SJSA1 (cell line): ENCODE results near the gene MRC2. TPM values are rescaled to one million over a fixed set of nuclear protein-coding genes. Genes with fewer than 3 reads are reported as not detected.
A peak's percentile ranks its signal among the peaks of the same experiment; 100 is the strongest.

Experiments used
- DNase-seq, 2 experiments: peaks; one replicate each; pipeline ENCODE4 v3.0.0-alpha.2; 2015 to 2020; ENCODE audit warnings: low spot score in 2 of 2, low read depth in 1 of 2
- H3K27ac ChIP-seq: fragments of 250-450 bp; sonication (Bioruptor Pico); 2 replicates; pipeline ENCODE4 v1.5.1; 2020; ENCODE audit warnings: mild to moderate bottlenecking, moderate library complexity
- H3K27me3 ChIP-seq: fragments of 250-450 bp; sonication (Bioruptor Pico); replicated peaks from 2 replicates; pipeline ENCODE4 v1.5.1; 2020; ENCODE audit warnings: mild to moderate bottlenecking, moderate library complexity
- H3K36me3 ChIP-seq: fragments of 250-450 bp; sonication (Bioruptor Pico); 2 replicates; pipeline ENCODE4 v1.5.1; 2020; ENCODE audit warnings: mild to moderate bottlenecking
- H3K4me1 ChIP-seq: fragments of 250-450 bp; sonication (Bioruptor Pico); replicated peaks from 2 replicates; pipeline ENCODE4 v1.6.1; 2021; ENCODE audit warnings: mild to moderate bottlenecking
- H3K4me3 ChIP-seq: fragments of 250-450 bp; sonication (Bioruptor Pico); 2 replicates; pipeline ENCODE4 v1.5.1; 2020; ENCODE audit warnings: mild to moderate bottlenecking
- H3K9me3 ChIP-seq: fragments of 250-450 bp; sonication (Bioruptor Pico); replicated peaks from 2 replicates; pipeline ENCODE4 v1.5.1; 2020; ENCODE audit warnings: mild to moderate bottlenecking
- total RNA-seq: library from RNA; depleted of rRNA; stranded (reverse); fragments of >200 nt; shearing (Covaris generic); gene quantifications from 2 replicates; pipeline ENCODE4 v1.2.3, GENCODE V29; 2014

Gene MRC2
- total RNA-seq, 1 experiment from 2014 or later: 202 TPM

GRCh38 chr17:62653826-62654761, 26.6 kb downstream of the MRC2 start:
- Histone ChIP-seq H3K9me3 (no peaks in the 10 kb centered on the region), H3K4me1 (peaks cover 46% of the 10 kb centered on the region), H3K27ac (peak overlapping the region; percentile 88), H3K4me3 (no peak overlapping the region), H3K36me3 (peaks cover 28% of the 10 kb centered on the region), H3K27me3 (no peaks in the 10 kb centered on the region)
- peak in 1 of 2 experiments; percentile 71 for DNase-seq

DNA sequence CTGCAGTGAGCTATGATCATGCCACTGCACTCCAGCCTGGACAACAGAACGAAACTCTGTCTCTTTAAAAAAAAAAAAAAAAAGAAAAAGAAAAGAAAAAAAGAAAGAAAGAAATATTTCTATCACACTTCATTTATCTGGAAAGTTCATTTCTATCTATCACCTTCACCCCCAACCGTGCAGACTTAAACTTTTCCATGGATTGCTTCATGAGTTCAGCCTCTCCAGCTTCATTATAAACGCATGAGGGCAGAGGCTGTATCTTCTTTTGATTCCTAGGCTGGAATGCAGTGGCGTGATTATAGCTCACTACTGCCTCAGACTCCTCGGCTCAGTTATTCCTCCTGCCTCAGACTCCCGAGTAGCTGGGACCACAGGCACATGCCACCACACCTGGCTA, 28.2 kb downstream of the MRC2 start:
- H3K9me3 ChIP-seq: peaks cover 4% of the 10 kb centered on the region; the same call in 1 of the 2 replicates
- DNase-seq: no peak
- H3K4me3 ChIP-seq: no peak overlapping the region
- H3K27me3 ChIP-seq: no peaks in the 10 kb centered on the region
- peaks cover 29% of the 10 kb centered on the region for H3K36me3 ChIP-seq
- peaks cover 46% of the 10 kb centered on the region for H3K4me1 ChIP-seq
- no peak overlapping the region for H3K27ac ChIP-seq

DNA sequence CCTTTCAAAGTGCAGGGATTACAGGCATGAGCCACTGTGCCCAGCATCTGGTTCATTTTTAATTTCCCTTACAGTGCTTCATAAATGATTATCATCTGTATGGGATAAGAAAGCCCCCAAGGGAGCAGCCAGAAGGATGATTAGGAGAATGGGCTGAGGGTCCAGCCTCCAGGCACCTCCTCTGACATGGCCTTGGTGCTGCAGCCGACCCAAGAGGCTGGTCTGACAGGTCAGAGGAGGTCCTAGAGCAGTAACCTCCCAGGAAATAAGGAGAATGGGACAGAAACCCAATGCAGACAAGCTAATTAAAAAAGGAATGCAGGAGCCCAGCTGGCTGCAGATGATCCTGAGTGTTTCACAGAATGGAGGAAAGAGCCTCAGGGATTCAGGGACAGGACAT, 29.0 kb downstream of the MRC2 start:
- H3K4me3 ChIP-seq: no peak overlapping the region
- no peak overlapping the region for H3K27ac ChIP-seq
- peaks cover 4% of the 10 kb centered on the region; the same call in 1 of the 2 replicates for H3K9me3 ChIP-seq
- H3K4me1 ChIP-seq: peaks cover 42% of the 10 kb centered on the region
- no peak for DNase-seq
- peaks cover 29% of the 10 kb centered on the region for H3K36me3 ChIP-seq
- no peaks in the 10 kb centered on the region for H3K27me3 ChIP-seq

- H3K4me1 ChIP-seq: peaks cover 35% of the 10 kb centered on the region
- H3K27ac ChIP-seq: no peak overlapping the region
- peaks cover 4% of the 10 kb centered on the region; the same call in 1 of the 2 replicates for H3K9me3 ChIP-seq
- no peaks in the 10 kb centered on the region for H3K27me3 ChIP-seq
- no peak overlapping the region for H3K4me3 ChIP-seq
- no peak for DNase-seq
- peaks cover 27% of the 10 kb centered on the region for H3K36me3 ChIP-seq
Observed at GRCh38 chr17:62657145-62657665, 29.7 kb downstream of the MRC2 start.

DNA sequence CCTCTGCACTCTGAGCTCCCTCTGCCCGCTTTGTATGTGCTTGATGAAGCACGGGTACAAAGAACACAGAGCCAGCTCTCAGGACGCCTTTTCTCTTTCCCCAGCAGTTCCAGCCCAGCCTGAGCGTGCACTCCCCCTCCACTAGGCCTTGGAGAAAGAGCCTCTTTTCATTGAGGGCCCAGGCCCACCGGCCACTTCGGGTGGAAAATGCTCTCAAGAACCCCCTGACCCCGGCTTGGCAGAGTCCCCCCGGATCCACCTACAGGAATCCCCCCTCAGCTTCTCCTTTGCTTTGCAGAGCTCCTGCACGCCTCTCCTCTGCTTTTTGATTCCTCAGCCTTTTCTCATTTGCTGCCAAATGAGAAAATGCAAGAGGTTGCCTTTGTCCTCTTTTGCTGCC, 30.2 kb downstream of the MRC2 start:
- Histone ChIP-seq H3K27ac (no peak overlapping the region), H3K27me3 (no peaks in the 10 kb centered on the region), H3K4me3 (no peak overlapping the region), H3K4me1 (peaks cover 36% of the 10 kb centered on the region), H3K9me3 (peaks cover 4% of the 10 kb centered on the region; the same call in 1 of the 2 replicates), H3K36me3 (peaks cover 27% of the 10 kb centered on the region)
- no peak for DNase-seq

GRCh38 chr17:62658136-62658920, 30.9 kb downstream of the MRC2 start:
- DNase-seq: no peak

GRCh38 chr17:62660629-62661118, 33.2 kb downstream of the MRC2 start:
- H3K27me3 ChIP-seq: no peaks in the 10 kb centered on the region
- H3K36me3 ChIP-seq: peaks cover 31% of the 10 kb centered on the region
- H3K4me1 ChIP-seq: peaks cover 17% of the 10 kb centered on the region
- no peak overlapping the region for H3K27ac ChIP-seq
- no peak for DNase-seq
- H3K4me3 ChIP-seq: no peak overlapping the region
- H3K9me3 ChIP-seq: peaks cover 4% of the 10 kb centered on the region; the same call in 1 of the 2 replicates

More at GRCh38 chr17:62658136-62658920, 30.9 kb downstream of the MRC2 start:
- Histone ChIP-seq H3K4me3 (no peak overlapping the region), H3K27me3 (no peaks in the 10 kb centered on the region), H3K27ac (no peak overlapping the region), H3K4me1 (peaks cover 33% of the 10 kb centered on the region), H3K36me3 (peaks cover 27% of the 10 kb centered on the region), H3K9me3 (peaks cover 4% of the 10 kb centered on the region; the same call in 1 of the 2 replicates)

GRCh38 chr17:62661337-62661736, 33.9 kb downstream of the MRC2 start:
- Histone ChIP-seq H3K9me3 (peaks cover 4% of the 10 kb centered on the region; the same call in 1 of the 2 replicates), H3K4me1 (peaks cover 16% of the 10 kb centered on the region), H3K27ac (no peak overlapping the region), H3K27me3 (no peaks in the 10 kb centered on the region), H3K36me3 (peaks cover 34% of the 10 kb centered on the region), H3K4me3 (no peak overlapping the region)
- DNase-seq: no peak

- DNase-seq: peak in 1 of 2 experiments; percentile 17
- Histone ChIP-seq H3K4me1 (peaks cover 8% of the 10 kb centered on the region), H3K9me3 (peaks cover 4% of the 10 kb centered on the region; the same call in 1 of the 2 replicates), H3K27me3 (no peaks in the 10 kb centered on the region), H3K4me3 (no peak overlapping the region), H3K36me3 (peaks cover 49% of the 10 kb centered on the region), H3K27ac (no peak overlapping the region)
Observed at GRCh38 chr17:62662855-62663254, 35.4 kb downstream of the MRC2 start.

DNA sequence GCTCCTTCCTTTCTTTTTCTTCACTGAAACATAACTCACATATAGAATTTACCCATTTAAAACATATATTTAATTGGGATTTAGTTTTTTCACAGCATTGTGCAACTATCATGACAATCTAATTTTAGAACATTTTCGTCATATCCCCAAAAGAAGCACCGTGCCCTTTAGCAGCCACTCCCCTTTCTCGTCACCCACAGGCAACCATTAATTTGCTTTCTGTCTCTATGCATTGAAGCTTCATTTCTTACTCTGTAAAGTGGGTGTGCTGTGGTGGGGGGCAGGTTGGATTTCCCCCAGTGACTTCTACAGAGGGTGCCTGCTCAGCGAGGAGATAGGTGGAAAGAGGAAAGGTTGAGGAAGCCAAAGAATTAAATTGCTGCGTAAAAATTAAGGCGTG, 35.8 kb downstream of the MRC2 start:
- H3K36me3 ChIP-seq: peaks cover 46% of the 10 kb centered on the region
- H3K27me3 ChIP-seq: no peaks in the 10 kb centered on the region
- peaks cover 8% of the 10 kb centered on the region for H3K4me1 ChIP-seq
- H3K27ac ChIP-seq: no peak overlapping the region
- DNase-seq: no peak
- H3K9me3 ChIP-seq: peaks cover 4% of the 10 kb centered on the region; the same call in 1 of the 2 replicates
- no peak overlapping the region for H3K4me3 ChIP-seq

GRCh38 chr17:62664336-62665120, 37.1 kb downstream of the MRC2 start:
- H3K4me3 ChIP-seq: no peak overlapping the region

DNA sequence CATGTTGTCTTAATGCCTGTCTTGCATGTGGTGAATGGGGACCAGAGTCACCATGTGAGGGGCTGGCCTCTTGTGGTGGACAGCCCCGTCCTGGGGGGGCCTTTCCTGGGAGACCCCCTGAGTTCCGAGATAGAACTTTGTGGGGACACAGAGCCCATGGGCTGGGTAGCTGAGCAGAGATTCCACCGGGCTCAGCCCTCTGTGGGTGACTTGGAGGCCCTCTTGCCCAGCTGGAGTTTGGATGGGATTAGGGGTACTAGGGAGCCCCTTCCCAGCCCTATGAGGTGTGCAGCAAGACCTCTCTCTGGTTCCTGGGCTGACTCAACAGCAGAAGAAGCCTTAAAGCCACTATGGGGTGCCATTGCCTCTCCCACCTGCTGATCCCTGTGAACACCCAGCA, 38.1 kb downstream of the MRC2 start:
- no peak overlapping the region for H3K4me3 ChIP-seq
- DNase-seq: no peak
- H3K9me3 ChIP-seq: no peaks in the 10 kb centered on the region
- peaks cover 57% of the 10 kb centered on the region for H3K36me3 ChIP-seq
- no peak overlapping the region for H3K27ac ChIP-seq
- peaks cover 8% of the 10 kb centered on the region for H3K4me1 ChIP-seq
- no peaks in the 10 kb centered on the region for H3K27me3 ChIP-seq

More at GRCh38 chr17:62664336-62665120, 37.1 kb downstream of the MRC2 start:
- peaks cover 4% of the 10 kb centered on the region; the same call in 1 of the 2 replicates for H3K9me3 ChIP-seq
- H3K36me3 ChIP-seq: peaks cover 47% of the 10 kb centered on the region
- no peak for DNase-seq
- peaks cover 8% of the 10 kb centered on the region for H3K4me1 ChIP-seq
- H3K27ac ChIP-seq: no peak overlapping the region
- H3K27me3 ChIP-seq: no peaks in the 10 kb centered on the region
